Cardiac septum (tissue), 1 donor: ENCODE results near the gene DES. TPM values are rescaled to one million over a fixed set of nuclear protein-coding genes. Genes with fewer than 3 reads are reported as not detected.
A peak's percentile ranks its signal among the peaks of the same experiment; 100 is the strongest.

ENCODE experiments used
- DNase-seq: peaks from one replicate; pipeline ENCODE4 v3.0.0-alpha.2; 2020; ENCODE audit warnings: low spot score
- intact Hi-C: fragments of 100-400 bp; cut with DNase I; formaldehyde crosslinking; loops from one replicate; pipeline ENCODE4 v1.14.0; 2022
- total RNA-seq: library from RNA; stranded (reverse); fragmentation: NEBNext Ultra II Directional; extraction: Animal tissue kit (Norgen Biotek cat#: 25700); gene quantifications from one replicate; pipeline ENCODE4 v1.2.1, GENCODE V29; 2021
- donor health status: DM: no; HTN: no; CAD: no.

The DES gene
- total RNA-seq, 1 donor from 2014 or later: 21,230 TPM

GRCh38 chr2:219433666-219434467 lies 15.7 kb downstream of the DES start:
- DNase-seq: no peak

GRCh38 chr2:219434468-219434717 lies 16.2 kb downstream of the DES start:
- no peak for DNase-seq
- intact Hi-C loops: loop anchor here (1.0 to 2.0 kb wide), 3 partner anchors 18 to 29 kb away; no protein-coding TSS in a partner anchor

More at GRCh38 chr2:219433666-219434467, 15.7 kb downstream of the DES start:
- intact Hi-C loops: loop anchor here (1.0 to 2.0 kb wide), 3 partner anchors 19 to 29 kb away; no protein-coding TSS in a partner anchor

GRCh38 chr2:219434718-219435525 lies 16.7 kb downstream of the DES start, which contains the start of gene SPEG:
TSS of gene SPEG (plus strand) at chr2:219434843. CDS start at chr2:219434978, 135 bp downstream.
- no peak for DNase-seq
- intact Hi-C loops: loop anchor here (1.0 to 2.0 kb wide), 3 partner anchors 18 to 30 kb away; no protein-coding TSS in a partner anchor

GRCh38 chr2:219435701-219436100 lies 17.5 kb downstream of the DES start:
- DNase-seq: no peak
- intact Hi-C loops: loop anchor here (2.0 kb wide), 2 partner anchors 17 to 25 kb away; no protein-coding TSS in a partner anchor

- DNase-seq: no peak
- intact Hi-C loops: no loop called here
Observed at GRCh38 chr2:219436491-219436890, 18.3 kb downstream of the DES start.

DNA sequence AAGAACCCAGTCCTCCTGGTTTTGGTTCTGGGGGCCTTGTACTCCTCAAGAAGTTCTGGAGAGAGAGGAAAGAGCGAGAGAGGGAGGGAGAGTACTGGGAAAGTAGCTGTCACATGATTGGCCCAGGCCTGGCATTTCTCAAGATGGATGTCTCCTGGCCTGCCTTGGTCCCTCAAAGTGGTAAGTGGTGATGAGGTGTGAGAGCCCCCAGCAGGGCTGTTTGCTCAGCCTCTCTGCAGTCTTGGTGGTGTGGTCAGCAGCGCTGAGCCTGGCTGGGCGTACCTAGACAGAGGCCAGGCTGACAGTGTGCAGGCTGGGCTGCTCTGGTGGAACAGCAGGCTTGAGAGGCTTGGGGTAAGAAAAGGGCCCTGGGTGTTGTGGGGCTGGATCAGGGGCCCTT lies 19.0 kb downstream of the DES start:
- intact Hi-C loops: no loop called here
- DNase-seq: peak; percentile 73

- peak; percentile 61 for DNase-seq
- intact Hi-C loops: no loop called here
Observed at GRCh38 chr2:219437690-219438206, 19.6 kb downstream of the DES start.

- no peak for DNase-seq
- intact Hi-C loops: no loop called here
Observed at GRCh38 chr2:219438453-219438852, 20.3 kb downstream of the DES start.

- intact Hi-C loops: no loop called here
- DNase-seq: no peak
Observed at GRCh38 chr2:219439506-219439905, 21.3 kb downstream of the DES start.

- no peak for DNase-seq
- intact Hi-C loops: no loop called here
Observed at GRCh38 chr2:219440388-219441256, 22.4 kb downstream of the DES start.

DNA sequence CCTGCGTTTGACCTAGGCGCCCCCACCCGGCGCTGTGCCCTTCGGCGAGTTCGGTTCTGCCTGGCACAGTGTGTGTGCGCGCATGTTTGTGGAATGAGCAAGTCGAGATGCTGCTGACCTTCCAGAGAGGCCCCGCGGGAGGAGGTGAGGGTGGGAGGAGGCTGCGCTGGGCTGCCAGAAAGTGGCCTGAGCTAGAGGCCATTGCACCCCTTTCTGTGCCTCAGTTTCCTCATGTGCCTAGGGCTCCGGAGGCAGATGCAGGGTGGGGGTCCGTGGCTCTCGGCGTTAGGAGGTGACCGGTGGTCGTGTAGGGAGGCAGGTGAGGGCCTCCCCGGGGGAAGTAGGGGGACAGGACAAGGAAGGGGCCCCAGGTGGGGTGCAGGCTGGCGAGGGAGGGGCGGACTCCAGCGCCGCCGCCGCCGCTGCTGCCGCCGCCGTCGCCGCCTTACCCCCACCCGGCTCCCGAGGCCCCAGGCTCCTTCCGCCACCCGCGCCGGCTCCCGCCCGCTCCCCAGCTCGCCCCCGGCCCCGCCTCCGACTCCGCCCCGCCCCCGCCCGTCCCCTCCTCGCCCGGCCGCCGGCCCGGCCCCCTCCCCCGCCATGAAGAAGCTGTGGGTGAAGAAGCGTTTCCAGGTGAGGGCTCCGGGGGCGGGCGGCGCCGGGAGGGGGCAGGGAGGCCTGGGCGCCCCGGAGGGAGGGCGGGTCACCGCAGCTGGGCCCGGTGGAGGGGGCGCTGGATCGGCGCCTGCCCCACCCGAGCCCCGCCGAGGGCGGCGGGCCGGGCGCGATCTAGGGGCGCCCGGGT lies 23.5 kb downstream of the DES start:
- intact Hi-C loops: no loop called here
- peak; percentile 78 for DNase-seq

GRCh38 chr2:219442256-219443015 lies 24.3 kb downstream of the DES start:
- intact Hi-C loops: no loop called here
- DNase-seq: no peak

GRCh38 chr2:219443016-219443696 lies 25.0 kb downstream of the DES start:
- intact Hi-C loops: no loop called here

GRCh38 chr2:219443697-219444023 lies 25.5 kb downstream of the DES start:
- no peak for DNase-seq
- intact Hi-C loops: no loop called here

More at GRCh38 chr2:219443016-219443696, 25.0 kb downstream of the DES start:
- no peak for DNase-seq

- DNase-seq: no peak
- intact Hi-C loops: no loop called here
Observed at GRCh38 chr2:219444566-219445091, 26.5 kb downstream of the DES start.

- DNase-seq: peak; percentile 39
- intact Hi-C loops: no loop called here
Observed at GRCh38 chr2:219445220-219445640, 27.1 kb downstream of the DES start.

DNA sequence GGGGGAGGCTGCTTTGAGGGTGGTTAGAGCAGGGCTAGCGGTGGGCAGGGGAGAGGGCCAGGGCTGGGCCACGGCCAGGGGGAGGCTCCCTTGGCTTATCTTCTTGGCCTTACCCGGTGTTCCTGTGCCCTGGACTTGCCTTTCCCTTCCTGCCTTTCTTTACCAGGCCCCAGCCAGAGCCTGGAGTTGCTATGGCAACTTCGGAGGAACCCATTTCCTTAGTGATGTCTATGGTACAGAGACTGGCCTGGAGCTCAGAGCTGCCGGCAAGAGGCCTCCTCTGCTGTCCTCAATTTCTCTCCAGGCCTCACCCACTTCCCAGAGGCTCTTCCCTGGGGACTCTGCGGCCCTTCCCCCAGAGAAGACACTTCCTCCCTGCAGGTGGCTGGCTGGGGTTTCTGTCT lies 27.9 kb downstream of the DES start:
- intact Hi-C loops: no loop called here
- DNase-seq: peak; percentile 74
